OCI-LY1 (cell line): ENCODE measurements around the gene PIAS4.

Experiments used
- CTCF ChIP-seq: fragments of 200-600 bp; sonication (generic), shearing (Covaris generic); IDR thresholded peaks from 2 replicates; pipeline ENCODE4 v1.5.1; 2017; ENCODE audit warnings: mild to moderate bottlenecking, antibody characterized with exemption, low read length, moderate library complexity, mixed read lengths
- EZH2 ChIP-seq: fragments of 200-600 bp; sonication (generic), shearing (Covaris generic); IDR thresholded peaks from 2 replicates; pipeline ENCODE4 v1.8.0; 2017; ENCODE audit warnings: borderline replicate concordance, mixed run types, mild to moderate bottlenecking, antibody characterized with exemption, low read length, moderate library complexity, mixed read lengths

- no peak for TF ChIP-seq CTCF
- no peak for TF ChIP-seq EZH2
Measured at GRCh38 chr19:3979289-3979673, 28.3 kb upstream of the PIAS4 start.
